PC-3 (cell line): ENCODE measurements around the gene SSC4D. TPM values are rescaled to one million over a fixed set of nuclear protein-coding genes. Genes with fewer than 3 reads are reported as not detected.

Source experiments
- ATAC-seq: fragments of 200-7000 bp; cut with Tn5 transposase; 2 replicates; pipeline ENCODE4 v1.9.1; 2020; ENCODE audit warnings: mild to moderate bottlenecking, moderate library complexity
- BruUV-seq: library from RNA; stranded (reverse); fragments of 400-500 nt; replicated peaks from 2 replicates; lab custom pipeline; 2021; lab: Mats Ljungman, UMichigan
- CTCF ChIA-PET: fragments of 300-600 bp; sonication (Branson Sonifier 250); formaldehyde crosslinking; loops from one replicate; lab custom pipeline; 2022; ENCODE audit warnings: antibody characterized with exemption; lab: Charles Lee
- POLR2A ChIA-PET: fragments of 300-600 bp; sonication (Branson Sonifier 250); formaldehyde crosslinking; loops from one replicate; lab custom pipeline; 2022; ENCODE audit warnings: antibody characterized with exemption; ENCODE audit not compliant: unreplicated experiment; lab: Charles Lee
- DNase-seq: peaks from one replicate; pipeline ENCODE4 v3.0.0-alpha.2; 2015
- H2AFZ ChIP-seq: fragments of 300-600 bp; sonication (generic); 2 replicates; pipeline ENCODE4 v1.6.0; 2016; ENCODE audit warnings: antibody characterized with exemption, low read length
- H3F3A ChIP-seq: fragments of 300-600 bp; sonication (generic); one replicate; pipeline ENCODE4 v1.6.0; 2017; ENCODE audit warnings: antibody characterized with exemption, low read length, control low read depth, mild to moderate bottlenecking; ENCODE audit not compliant: unreplicated experiment
- H3K27ac ChIP-seq: fragments of 300-600 bp; sonication (generic); 2 replicates; pipeline ENCODE4 v1.5.1; 2016; ENCODE audit warnings: mild to moderate bottlenecking, low read length
- H3K27me3 ChIP-seq: fragments of 300-600 bp; sonication (generic); 2 replicates; pipeline ENCODE4 v1.6.1; 2016; ENCODE audit warnings: low read length, mixed read lengths
- H3K36me3 ChIP-seq: fragments of 300-600 bp; sonication (generic); 2 replicates; pipeline ENCODE4 v1.6.1; 2016; ENCODE audit warnings: low read depth, mixed run types, low read length, mixed read lengths
- H3K4me1 ChIP-seq: fragments of 300-600 bp; sonication (generic); 2 replicates; pipeline ENCODE4 v1.5.1; 2016; ENCODE audit warnings: low read length; ENCODE audit not compliant: insufficient read depth
- H3K4me2 ChIP-seq: fragments of 300-600 bp; sonication (generic); 2 replicates; pipeline ENCODE4 v1.6.0; 2016; ENCODE audit warnings: low read length
- H3K4me3 ChIP-seq: fragments of 300-600 bp; sonication (generic); 2 replicates; pipeline ENCODE4 v1.5.1; 2016; ENCODE audit warnings: mild to moderate bottlenecking, low read length, mixed read lengths
- H3K79me2 ChIP-seq: fragments of 300-600 bp; sonication (generic); 2 replicates; pipeline ENCODE4 v1.6.1; 2017; ENCODE audit warnings: low read length, mixed read lengths
- H3K9ac ChIP-seq: fragments of 300-600 bp; sonication (generic); 2 replicates; pipeline ENCODE4 v1.6.0; 2016; ENCODE audit warnings: mild to moderate bottlenecking, low read length
- H3K9me2 ChIP-seq: fragments of 300-600 bp; sonication (generic); replicated peaks from 2 replicates; pipeline ENCODE4 v1.6.1; 2016; ENCODE audit warnings: mixed run types, low read length, mixed read lengths
- H3K9me3 ChIP-seq: fragments of 300-600 bp; sonication (generic); 2 replicates; pipeline ENCODE4 v1.6.1; 2016; ENCODE audit warnings: low read length, mixed read lengths
- H4K20me1 ChIP-seq: fragments of 300-600 bp; sonication (generic); 2 replicates; pipeline ENCODE4 v1.6.1; 2016; ENCODE audit warnings: low read length, mixed read lengths
- CTCF ChIP-seq: fragments of 300-600 bp; sonication (generic); conservative IDR thresholded peaks from 2 replicates; pipeline ENCODE4 v1.5.1; 2017; ENCODE audit warnings: antibody characterized with exemption, low read depth, mild to moderate bottlenecking, low read length
- EZH2 ChIP-seq: fragments of 300-600 bp; sonication (generic); IDR thresholded peaks from one replicate; pipeline ENCODE4 v1.6.1; 2017; ENCODE audit warnings: antibody characterized with exemption, mild to moderate bottlenecking, low read length; ENCODE audit not compliant: unreplicated experiment
- EZH2phosphoT487 ChIP-seq: fragments of 300-600 bp; sonication (generic); IDR thresholded peaks from 2 replicates; pipeline ENCODE4 v1.6.1; 2018; ENCODE audit warnings: mild to moderate bottlenecking, antibody characterized with exemption, low read length, borderline replicate concordance
- intact Hi-C: fragments of 100-400 bp; cut with micrococcal nuclease; formaldehyde crosslinking; loops from 2 replicates; pipeline ENCODE4 v1.9.0; 2023
- total RNA-seq: library from RNA; depleted of rRNA; stranded (reverse); fragments of >200 nt; gene quantifications from 2 replicates; pipeline ENCODE4 v1.2.3, GENCODE V29; 2014

SSC4D gene
- total RNA-seq, 1 experiment from 2014 or later: 1.3 TPM

DNA sequence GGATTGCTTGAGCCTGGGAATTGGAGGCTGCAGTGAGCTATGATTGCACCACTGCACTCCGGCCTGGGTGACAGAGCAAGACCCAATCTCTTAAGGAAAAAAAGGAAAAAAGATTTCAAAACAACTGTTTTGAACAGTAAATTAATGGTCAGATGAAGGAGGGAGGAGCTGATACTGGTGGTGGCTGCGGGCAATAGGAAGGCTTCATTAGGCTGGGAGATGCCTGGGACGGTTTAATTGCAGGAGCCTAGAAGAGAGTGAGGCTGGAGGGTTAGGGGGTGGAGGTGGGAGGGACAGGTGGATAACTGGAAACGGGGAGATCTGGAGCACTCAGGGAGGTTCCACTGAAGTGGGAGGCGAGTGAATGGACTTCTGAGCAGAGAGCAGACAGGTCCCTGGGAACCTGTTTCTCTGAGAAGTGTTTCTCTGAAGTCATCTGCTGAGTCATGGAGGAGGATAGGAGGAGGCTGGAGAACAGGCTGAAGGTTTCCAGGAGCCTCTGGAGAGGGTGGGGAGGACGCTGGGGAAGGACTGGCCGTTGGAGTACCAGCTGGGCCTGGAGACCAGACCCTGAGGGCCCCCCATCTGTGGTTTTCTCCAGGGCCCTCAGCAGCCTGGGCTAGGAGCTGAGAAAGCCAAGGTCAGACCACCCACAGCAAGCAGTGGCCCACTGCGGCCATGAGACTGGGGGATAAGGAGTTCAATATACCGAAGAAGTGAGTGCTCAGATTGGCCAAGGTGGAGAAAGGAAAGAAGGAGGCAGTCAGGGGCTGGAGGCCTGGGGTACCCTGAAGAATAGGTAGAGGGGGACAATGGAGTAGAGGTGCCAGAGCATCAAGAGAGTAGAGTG is 36.3 kb downstream of the SSC4D start:
- Histone ChIP-seq H3K9me3 (no peaks in the 10 kb centered on the region), H3K27me3 (no peaks in the 10 kb centered on the region), H3K27ac (peak overlapping the region; percentile 63), H3F3A (no peaks in the 10 kb centered on the region), H3K4me1 (peaks cover 11% of the 10 kb centered on the region), H3K4me2 (peak overlapping the region; percentile 64), H3K79me2 (no peaks in the 10 kb centered on the region), H3K9ac (peak overlapping the region; percentile 27; the same call in 1 of the 2 replicates), H4K20me1 (no peaks in the 10 kb centered on the region), H3K36me3 (no peaks in the 10 kb centered on the region), H2AFZ (peak overlapping the region; percentile 74), H3K9me2 (no peaks in the 10 kb centered on the region), H3K4me3 (no peak overlapping the region)
- intact Hi-C loops: no loop called here
- ATAC-seq (peak; percentile 96), DNase-seq (peak; percentile 83)
- no TSS peak for BruUV-seq
- CTCF ChIA-PET: no interaction called here
- no peak for TF ChIP-seq CTCF
- no peak for TF ChIP-seq EZH2
- TF ChIP-seq EZH2phosphoT487: no peak
- POLR2A ChIA-PET: no interaction called here

DNA sequence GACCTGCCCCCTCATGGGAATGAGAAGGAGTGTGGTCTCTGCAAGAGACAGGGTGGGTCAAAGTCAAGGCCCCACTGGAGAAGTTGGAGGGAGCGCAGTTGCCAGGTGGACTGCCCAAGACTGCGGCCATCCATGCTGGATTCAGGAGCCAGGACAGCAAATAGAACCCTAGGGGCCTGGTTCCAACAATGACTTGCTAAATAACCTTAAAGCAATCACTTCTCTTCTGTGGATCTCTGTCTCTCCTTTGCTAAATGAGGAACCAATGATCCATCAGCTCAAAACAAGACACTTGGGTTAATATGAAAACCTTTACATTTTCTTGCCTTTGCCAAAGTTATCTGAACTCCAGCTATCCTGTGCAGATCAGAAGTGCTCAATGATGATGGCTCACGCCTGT is 38.1 kb downstream of the SSC4D start:
- no peaks in the 10 kb centered on the region for H3K9me3 ChIP-seq
- H3K27me3 ChIP-seq: no peaks in the 10 kb centered on the region
- DNase-seq (no peak), ATAC-seq (no peak)
- H2AFZ ChIP-seq: no peak overlapping the region
- CTCF ChIA-PET: interaction anchor here (0.6 kb wide), 1 partner anchor 109 kb away, joined by 3 read pairs; no protein-coding TSS in a partner anchor
- H3K4me2 ChIP-seq: no peak overlapping the region
- BruUV-seq: no TSS peak
- H3K4me3 ChIP-seq: no peak overlapping the region
- no peak overlapping the region for H3K27ac ChIP-seq
- H3K79me2 ChIP-seq: no peaks in the 10 kb centered on the region
- POLR2A ChIA-PET: no interaction called here
- intact Hi-C loops: no loop called here
- peaks cover 11% of the 10 kb centered on the region for H3K4me1 ChIP-seq
- no peaks in the 10 kb centered on the region for H3K9me2 ChIP-seq
- no peaks in the 10 kb centered on the region for H3F3A ChIP-seq
- TF ChIP-seq CTCF (no peak), EZH2phosphoT487 (no peak), EZH2 (no peak)
- no peak overlapping the region for H3K9ac ChIP-seq
- no peaks in the 10 kb centered on the region for H4K20me1 ChIP-seq
- H3K36me3 ChIP-seq: no peaks in the 10 kb centered on the region

DNA sequence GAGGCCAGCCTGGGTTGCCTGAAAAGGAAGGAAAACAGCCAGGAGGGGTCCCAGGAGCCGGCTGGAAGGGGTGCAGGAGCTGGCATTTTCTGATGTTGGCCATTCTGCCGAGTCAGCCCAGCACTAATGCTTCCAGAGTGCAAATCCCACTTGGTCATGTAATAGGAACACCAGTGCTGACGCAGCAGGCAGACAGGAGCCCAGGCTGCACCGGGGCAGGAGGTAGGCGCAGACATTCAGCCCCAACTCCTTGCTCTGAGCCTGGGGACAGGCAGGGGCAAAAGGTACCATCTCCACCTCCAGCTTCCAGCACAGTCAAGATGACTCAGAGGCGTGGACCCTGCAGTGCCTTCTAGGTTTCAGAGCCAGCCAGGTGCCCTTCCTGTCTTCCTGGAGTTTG is 40.5 kb downstream of the SSC4D start:
- H3K4me2 ChIP-seq: no peak overlapping the region
- H2AFZ ChIP-seq: no peak overlapping the region

More for the DNA sequence above, 40.5 kb downstream of the SSC4D start:
- no peak overlapping the region for H3K9ac ChIP-seq
- no peaks in the 10 kb centered on the region for H3K36me3 ChIP-seq
- intact Hi-C loops: no loop called here
- H3F3A ChIP-seq: no peaks in the 10 kb centered on the region
- ChIA-PET POLR2A (no interaction called here), CTCF (no interaction called here)
- ATAC-seq (no peak), DNase-seq (peak; percentile 23)
- H3K9me2 ChIP-seq: no peaks in the 10 kb centered on the region
- H3K4me3 ChIP-seq: no peak overlapping the region
- peaks cover 22% of the 10 kb centered on the region for H3K4me1 ChIP-seq
- H3K27me3 ChIP-seq: no peaks in the 10 kb centered on the region
- no peaks in the 10 kb centered on the region for H3K9me3 ChIP-seq
- no peaks in the 10 kb centered on the region for H4K20me1 ChIP-seq
- no TSS peak for BruUV-seq
- TF ChIP-seq EZH2phosphoT487: no peak
- no peak for TF ChIP-seq CTCF
- TF ChIP-seq EZH2: no peak
- no peak overlapping the region for H3K27ac ChIP-seq
- H3K79me2 ChIP-seq: no peaks in the 10 kb centered on the region
